ENCODE results near the gene ABCC3. TPM values are rescaled to one million over a fixed set of nuclear protein-coding genes. Genes with fewer than 3 reads are reported as not detected.
A peak's percentile ranks its signal among the peaks of the same experiment; 100 is the strongest.

The ABCC3 gene
- total and polyA plus RNA-seq, 2 of the 8 experiments (the other 6 are each of a cell fraction or from before 2014, with no cell fraction given): 0.35 to 0.37 TPM

DNA sequence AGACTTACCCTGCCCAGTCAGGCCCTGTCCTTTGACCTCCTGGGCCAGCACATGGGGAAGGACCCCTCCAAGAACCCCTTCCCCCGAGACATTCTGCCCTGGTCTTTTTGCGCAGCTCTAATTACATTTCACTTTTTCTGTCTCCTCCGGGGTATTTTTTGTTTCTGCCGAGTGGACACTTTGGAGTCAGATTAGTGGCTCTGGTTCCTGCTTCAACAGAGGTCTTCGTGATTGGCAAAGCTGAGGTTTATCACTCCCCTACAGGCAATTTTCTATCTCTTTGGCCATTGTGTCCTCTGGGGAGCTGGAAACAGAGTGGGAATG is 49.6 kb downstream of the ABCC3 start:
- no peak for DNase-seq (ENCODE audit: low read depth in 1 of 2, low spot score in 2 of 2)
- Histone ChIP-seq H2BK120ac (replicated peaks; ENCODE audit: low read depth, low read length) (no peak overlapping the region), H3K56ac (replicated peaks; ENCODE audit: insufficient read length, low read depth, low read length) (no peak overlapping the region), H3K27ac (ENCODE audit: low read depth, low read length) (no peak overlapping the region), H3K79me2 (ENCODE audit: control insufficient read depth in 1 of 2, insufficient read depth in 2 of 2, low read length in 2 of 2) (no peaks in the 10 kb centered on the region), H3K14ac (ENCODE audit: insufficient read length) (no peak overlapping the region), H3K36me3 (ENCODE audit: control insufficient read depth in 2 of 4, insufficient read depth in 4 of 4, low read length in 3 of 4) (no peaks in the 10 kb centered on the region), H2AK5ac (ENCODE audit: low read depth, low read length) (no peak overlapping the region), H3K9ac (replicated peaks in 1 of 4; ENCODE audit: extremely low read depth in 1 of 4, low read depth in 3 of 4, low read length in 3 of 4) (no peak overlapping the region), H2BK15ac (ENCODE audit: low read length) (no peak overlapping the region), H3K23me2 (ENCODE audit: low read depth, low read length) (no peaks in the 10 kb centered on the region), H3K9me3 (ENCODE audit: insufficient read depth in 2 of 2, low read depth in 1 of 2, low read length in 1 of 2) (no peaks in the 10 kb centered on the region), H3K79me1 (ENCODE audit: low read depth, low read length) (no peaks in the 10 kb centered on the region), H3K4me3 (ENCODE audit: extremely low read depth in 1 of 4, insufficient read depth in 2 of 4, low read depth in 3 of 4, low read length in 4 of 4) (no peak overlapping the region), H4K20me1 (replicated peaks in 1 of 2; ENCODE audit: control insufficient read depth in 1 of 2, insufficient read depth in 2 of 2, low read length in 2 of 2) (no peaks in the 10 kb centered on the region), H3K23ac (ENCODE audit: insufficient read length) (no peak overlapping the region), H4K5ac (ENCODE audit: insufficient read length, low read depth, low read length) (no peak overlapping the region), H2BK12ac (ENCODE audit: low read depth, low read length) (no peak overlapping the region), H3K4me2 (ENCODE audit: insufficient read depth in 1 of 2, low read depth in 2 of 2, low read length in 2 of 2) (no peak overlapping the region), H3K4me1 (replicated peaks in 1 of 4; ENCODE audit: control insufficient read depth in 3 of 4, insufficient read depth in 4 of 4, low read length in 3 of 4) (peaks cover 0 to 13% (median 1%) of the 10 kb centered on the region in 4 experiments; a peak in 3 of 7 replicates), H3K4ac (replicated peaks; ENCODE audit: insufficient read length, low read depth, low read length) (no peak overlapping the region), H4K8ac (ENCODE audit: extremely low read depth, insufficient read depth, low read length) (no peak overlapping the region), H2AFZ (ENCODE audit: low read length) (0 out of 2 replicates have a peak overlapping the region, but pooled peaks have one; percentile 14), H2BK20ac (ENCODE audit: low read length) (no peak overlapping the region), H4K91ac (replicated peaks; ENCODE audit: insufficient read length, low read length) (no peak overlapping the region), H3K27me3 (replicated peaks in 1 of 4; ENCODE audit: control insufficient read depth in 3 of 4, extremely low read depth in 1 of 4, insufficient read depth in 3 of 4, low read length in 3 of 4) (no peaks in the 10 kb centered on the region), H3K18ac (ENCODE audit: extremely low read depth, low read length) (no peak overlapping the region), H2BK5ac (ENCODE audit: low read depth, low read length) (peak overlapping the region; percentile 9; the same call in 1 of the 2 replicates)
- 87% methylated on average over 5 of the region's 5 CpGs; no CpG with 5 or more reads in 1 of the 2 experiments for WGBS, 2 experiments (ENCODE audit: extremely low coverage in 1 of 2, insufficient coverage in 1 of 2, insufficient read length in 1 of 2, insufficient replicate concordance in 2 of 2, low coverage in 1 of 2, low lambda C conversion rate in 2 of 2, missing lambda C conversion rate in 1 of 2)
- POLR2A ChIA-PET (ENCODE audit: partially characterized antibody): interaction anchor here (1.0 to 1.6 kb wide), 7 partner anchors 10 to 183 kb away, joined by 3 to 4 read pairs (median 3); partner anchors contain the start of gene LUC7L3
- no peak for FAIRE-seq
- CTCF ChIA-PET (ENCODE audit: partially characterized antibody): interaction anchor here (0.8 to 20.2 kb wide), 18 partner anchors 10 to 321 kb away, joined by 3 to 391 read pairs (median 4); no protein-coding TSS in a partner anchor
- TF ChIP-seq KDM5A (IDR thresholded peaks at IDR 0.05; ENCODE audit: low read length): no peak
- no peak for TF ChIP-seq JUN (IDR thresholded peaks at IDR 0.05; ENCODE audit: low read depth, low read length)
- TF ChIP-seq TCF12 (IDR thresholded peaks at IDR 0.05; ENCODE audit: low read depth, low read length): no peak
- TF ChIP-seq BRCA1 (IDR thresholded peaks at IDR 0.05; ENCODE audit: low read depth, low read length): no peak
- TF ChIP-seq KDM1A (IDR thresholded peaks at IDR 0.05; ENCODE audit: borderline replicate concordance, low read length): no peak
- no peak for TF ChIP-seq CTBP2 (IDR thresholded peaks at IDR 0.05; ENCODE audit: borderline replicate concordance, insufficient read depth, insufficient read length, low read length)
- no peak for TF ChIP-seq NRF1 (IDR thresholded peaks at IDR 0.05; ENCODE audit: low read depth, low read length)
- no peak for TF ChIP-seq HDAC6 (IDR thresholded peaks at IDR 0.05; ENCODE audit: low read depth, low read length)
- TF ChIP-seq RBBP5 (IDR thresholded peaks at IDR 0.05; ENCODE audit: borderline replicate concordance, low read depth, low read length): no peak
- no peak for TF ChIP-seq SP1 (IDR thresholded peaks at IDR 0.05; ENCODE audit: low read depth, low read length)
- TF ChIP-seq ZNF274 (IDR thresholded peaks at IDR 0.05; ENCODE audit: borderline replicate concordance, extremely low read depth, low read length): no peak
- no peak for TF ChIP-seq SIN3A (conservative IDR thresholded peaks at IDR 0.05 in 1 of 2, IDR thresholded peaks at IDR 0.05 in 1 of 2; ENCODE audit: low read depth in 1 of 2, low read length in 2 of 2)
- TF ChIP-seq SIRT6 (IDR thresholded peaks at IDR 0.05; ENCODE audit: low read length): no peak
- no peak for TF ChIP-seq RFX5 (IDR thresholded peaks at IDR 0.05; ENCODE audit: borderline replicate concordance, low read depth, low read length)
- TF ChIP-seq KDM4A (IDR thresholded peaks at IDR 0.05; ENCODE audit: low read depth, low read length, severe bottlenecking): no peak

Data from H1 (cell line).